GM11168 (cell line): ENCODE data around the gene HIBCH.
"Not testable (repeated sequence)": the region's sequence is repeated elsewhere in the genome, so short reads cannot be mapped to it uniquely, and the experiment has no call there.

Experiments
- in situ Hi-C: fragments of 300-500 bp; cut with MboI; formaldehyde crosslinking; loops from one replicate; pipeline ENCODE4 v1.12.0; 2022; ENCODE audit warnings: low sequenced_read_pairs; ENCODE audit not compliant: unreplicated experiment

Gene HIBCH

GRCh38 chr2:190256087-190256486, 63.5 kb downstream of the HIBCH start:
- in situ Hi-C loops, result no loop called here

GRCh38 chr2:190255676-190256075, 64.0 kb downstream of the HIBCH start:
- in situ Hi-C loops, result no loop called here

DNA sequence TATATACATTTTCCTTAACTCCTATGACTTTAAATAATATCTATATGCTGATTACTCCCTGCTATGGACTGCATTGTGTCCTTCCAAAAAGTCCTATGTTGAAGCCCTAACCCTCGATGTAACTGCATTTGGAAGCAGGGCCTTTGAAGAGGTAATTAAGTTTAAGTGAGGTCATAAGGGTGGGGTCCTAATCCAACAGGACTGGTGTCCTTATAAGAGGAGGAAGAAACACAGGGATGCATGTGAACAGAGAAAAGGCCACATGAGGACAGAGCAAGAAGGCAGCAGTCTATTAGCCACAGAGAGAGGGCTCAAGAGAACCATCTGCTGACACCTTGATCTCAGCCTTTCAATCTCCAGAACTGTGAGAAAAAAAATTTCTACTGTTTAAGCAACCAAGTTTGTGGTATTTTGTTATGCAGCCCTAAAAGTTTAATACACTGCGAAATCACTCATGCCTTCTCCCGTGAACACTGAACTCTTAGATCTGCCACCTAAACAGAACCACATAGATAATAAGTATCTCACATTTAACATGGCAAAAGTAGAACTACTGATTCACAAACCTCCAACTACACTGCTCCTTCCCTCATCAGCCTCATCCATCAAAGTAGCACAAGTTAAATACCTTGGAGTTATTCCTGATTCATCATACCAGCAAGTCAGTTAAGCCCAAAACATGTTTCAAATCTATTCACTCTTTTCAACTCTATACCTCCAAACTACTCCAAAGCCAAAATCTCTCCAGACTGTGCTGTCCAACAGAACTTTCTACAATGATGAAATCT, 65.4 kb downstream of the HIBCH start:
- in situ Hi-C loops, result no loop called here

- in situ Hi-C loops, result no loop called here
Observed at GRCh38 chr2:190250421-190250820, 69.2 kb downstream of the HIBCH start.

DNA sequence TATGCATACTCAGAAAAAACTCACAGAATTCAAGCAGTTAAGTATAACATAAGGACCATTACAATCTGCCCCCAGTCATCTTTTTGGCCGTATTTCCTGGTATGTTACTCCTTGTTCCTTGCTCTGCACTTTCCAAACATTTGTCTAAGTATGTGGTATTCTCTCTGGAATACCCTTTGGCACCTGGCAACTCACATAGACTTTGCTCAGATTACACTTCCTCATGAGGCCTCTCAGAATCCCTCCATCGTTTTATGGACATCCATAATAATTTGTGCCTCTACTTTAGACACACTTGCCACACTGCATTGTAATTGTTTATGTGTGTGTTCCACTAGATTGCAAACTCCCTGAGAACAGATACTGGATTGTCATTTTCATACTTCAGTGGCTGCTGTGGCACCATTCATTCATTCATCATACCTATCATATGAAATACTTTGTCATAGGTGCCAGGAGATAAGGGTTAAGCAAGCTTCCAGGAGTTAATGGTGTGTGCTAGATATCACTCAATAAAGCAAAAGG, 84.0 kb downstream of the HIBCH start:
- in situ Hi-C loops, result no loop called here

GRCh38 chr2:190235101-190235500, 84.5 kb downstream of the HIBCH start:
- in situ Hi-C loops, result no loop called here

DNA sequence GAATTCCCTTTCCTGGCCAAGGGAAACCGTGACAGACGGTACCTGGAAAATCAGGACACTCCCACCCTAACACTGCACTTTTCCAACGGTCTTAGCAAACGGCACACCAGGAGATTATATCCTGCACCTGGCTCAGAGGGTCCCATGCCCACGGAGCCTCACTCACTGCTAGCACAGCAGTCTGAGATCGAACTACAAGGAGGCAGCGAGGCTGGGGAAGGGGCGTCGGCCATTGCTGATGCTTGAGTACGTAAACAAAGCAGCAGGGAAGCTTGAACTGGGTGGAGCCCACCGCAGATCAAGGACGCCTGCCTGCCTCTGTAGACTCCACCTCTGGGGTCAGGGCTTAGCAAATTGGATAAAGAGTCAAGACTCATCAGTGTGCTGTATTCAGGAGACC, 95.6 kb downstream of the HIBCH start:
- in situ Hi-C loops, result not testable (repeated sequence)

DNA sequence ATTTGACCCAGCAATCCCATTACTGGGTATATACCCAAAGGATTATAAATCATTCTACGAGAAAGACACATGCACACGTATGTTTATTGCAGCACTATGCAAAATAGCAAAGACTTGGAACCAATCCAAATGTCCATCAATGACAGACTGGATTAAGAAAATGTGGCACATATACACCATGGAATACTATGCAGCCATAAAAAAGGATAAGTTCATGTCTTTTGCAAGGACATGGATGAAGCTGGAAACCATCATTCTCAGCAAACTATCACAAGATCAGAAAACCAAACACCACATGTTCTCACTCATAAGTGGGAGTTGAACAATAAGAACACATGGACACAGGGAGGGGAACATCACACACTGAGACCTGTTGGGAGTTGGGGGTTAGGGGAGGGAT, 96.9 kb downstream of the HIBCH start:
- in situ Hi-C loops, result not testable (repeated sequence)

- in situ Hi-C loops, result no loop called here
Observed at GRCh38 chr2:190221429-190221828, 98.2 kb downstream of the HIBCH start.

DNA sequence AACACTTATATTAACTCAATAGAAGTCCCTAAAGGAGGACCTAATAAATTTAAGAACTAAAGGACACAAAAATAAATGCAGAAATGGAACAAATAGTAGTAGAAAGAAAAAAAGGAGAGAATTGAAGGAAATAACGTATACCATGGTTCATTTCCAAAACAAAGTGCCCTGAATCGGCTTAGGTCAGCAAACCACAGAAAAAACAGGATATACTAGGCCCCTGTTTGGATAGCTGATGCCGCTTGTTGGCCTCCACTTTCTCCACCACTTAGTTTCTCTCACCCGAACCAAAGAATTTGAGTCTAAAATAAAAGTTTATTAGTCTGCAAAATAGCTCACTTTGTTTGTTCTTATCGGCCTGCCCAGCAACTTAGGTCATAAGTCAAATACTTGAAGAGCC, 100.4 kb downstream of the HIBCH start:
- in situ Hi-C loops, result no loop called here

GRCh38 chr2:190217616-190218015, 102.0 kb downstream of the HIBCH start:
- in situ Hi-C loops, result no loop called here

- in situ Hi-C loops, result no loop called here
Observed at GRCh38 chr2:190216829-190217228, 102.8 kb downstream of the HIBCH start.

DNA sequence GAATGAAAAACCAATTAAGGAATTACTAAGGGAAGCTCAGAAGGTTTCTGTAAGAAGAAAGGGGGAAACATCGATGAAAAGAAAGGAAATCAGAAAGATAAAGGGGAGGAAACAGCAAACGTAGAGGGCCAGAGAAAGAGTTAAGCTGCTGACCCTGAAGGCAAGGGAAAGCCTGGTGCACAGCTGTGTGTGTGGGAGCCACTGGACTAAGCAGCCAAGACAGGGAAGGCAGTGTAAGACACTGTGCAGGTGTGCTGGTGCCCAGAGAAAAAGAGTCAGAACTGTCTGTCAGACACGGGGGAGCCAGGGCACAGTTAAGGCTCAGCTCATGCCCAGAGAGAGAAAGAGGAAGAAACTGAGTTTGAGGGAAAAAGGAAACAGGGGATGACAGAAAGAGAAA, 104.0 kb downstream of the HIBCH start:
- in situ Hi-C loops, result no loop called here

GRCh38 chr2:190214426-190215194, 105.0 kb downstream of the HIBCH start:
- in situ Hi-C loops, result no loop called here

- in situ Hi-C loops, result no loop called here
Observed at GRCh38 chr2:190213441-190214335, 105.9 kb downstream of the HIBCH start.

GRCh38 chr2:190210471-190210870, 109.2 kb downstream of the HIBCH start:
- in situ Hi-C loops, result no loop called here

GRCh38 chr2:190209559-190209958, 110.1 kb downstream of the HIBCH start:
- in situ Hi-C loops, result no loop called here

DNA sequence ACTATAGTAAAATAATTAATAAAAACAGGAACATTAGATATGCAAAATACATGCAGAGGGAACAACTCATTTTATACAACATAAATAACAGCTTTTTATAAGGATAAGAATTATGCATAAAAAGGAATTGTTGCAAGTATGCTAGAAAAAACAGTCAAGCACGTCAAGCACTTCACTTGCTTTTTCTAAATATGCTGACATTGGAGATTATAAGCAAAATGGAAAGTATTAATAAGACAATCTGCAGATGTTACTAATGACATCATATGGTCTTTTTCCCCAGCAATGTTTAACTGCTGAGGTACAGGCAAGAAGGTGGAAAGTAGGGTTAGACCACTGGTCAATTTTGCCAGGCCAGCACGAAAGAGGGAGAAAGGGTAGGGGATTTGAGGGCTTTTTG, 111.7 kb downstream of the HIBCH start:
- in situ Hi-C loops, result no loop called here

- in situ Hi-C loops, result no loop called here
Observed at GRCh38 chr2:190205657-190206056, 114.0 kb downstream of the HIBCH start.

DNA sequence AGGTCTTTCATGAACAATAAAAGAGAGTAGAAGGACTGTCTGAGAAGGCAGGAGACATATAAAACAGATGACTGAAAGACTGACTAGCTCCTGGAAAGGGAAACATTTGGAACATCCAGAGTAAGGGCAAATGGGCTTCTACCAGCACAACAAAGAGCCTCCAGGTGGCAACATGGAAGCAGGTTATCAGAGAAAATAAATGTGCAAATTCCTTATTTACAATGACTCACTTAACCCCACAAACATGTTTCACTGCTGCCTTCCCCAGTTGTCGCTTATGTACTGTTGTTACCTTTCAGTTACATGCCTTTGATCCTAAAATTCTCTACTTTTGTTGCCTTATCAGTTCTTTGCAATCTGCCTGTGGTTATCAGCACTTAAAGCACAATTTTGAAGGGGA, 117.0 kb downstream of the HIBCH start:
- in situ Hi-C loops, result no loop called here
